Gastroesophageal sphincter (tissue), 3 donors: ENCODE data around the gene ITGA5.

Source experiments
- CTCF ChIP-seq, 4 experiments: fragments of 200-600 bp in 2 of 4; fragments of 450-650 bp in 2 of 4; sonication (generic) in 1 of 4; IDR thresholded peaks; one replicate each; pipeline ENCODE4 v1.5.1; 2017 to 2019; ENCODE audit warnings: antibody characterized with exemption in 4 of 4, mild to moderate bottlenecking in 2 of 4, moderate library complexity in 2 of 4
- EP300 ChIP-seq: sonication (generic); formaldehyde crosslinking; IDR thresholded peaks from one replicate; pipeline ENCODE4 v1.6.1; 2017; ENCODE audit warnings: antibody characterized with exemption, mild to moderate bottlenecking
- POLR2A ChIP-seq, 2 donors: fragments of 450-650 bp; IDR thresholded peaks; one replicate each; pipeline ENCODE4 v1.6.1; 2017; ENCODE audit warnings: antibody characterized with exemption in 2 of 2, mild to moderate bottlenecking in 2 of 2, moderate library complexity in 1 of 2
- POLR2AphosphoS5 ChIP-seq: sonication (generic); formaldehyde crosslinking; IDR thresholded peaks from one replicate; pipeline ENCODE4 v1.6.1; 2017; ENCODE audit warnings: antibody characterized with exemption

- TF ChIP-seq POLR2AphosphoS5 (no peak), CTCF (IDR thresholded peaks at IDR 0.05) (no peak), POLR2A (IDR thresholded peaks at IDR 0.05) (no peak), EP300 (no peak)
Observed at GRCh38 chr12:54381136-54381535, 37.9 kb downstream of the ITGA5 start.
